HEK293T (cell line): ENCODE results near the gene STT3A.
"Not testable (repeated sequence)": the region's sequence is repeated elsewhere in the genome, so short reads cannot be mapped to it uniquely, and the experiment has no call there.

Experiments used
- CTCF ChIA-PET: fragments of 350-600 bp; formaldehyde crosslinking; extraction: SDS; loops from one replicate; lab custom pipeline; 2021; ENCODE audit warnings: antibody characterized with exemption, inconsistent platforms; lab: Yijun Ruan, JAX
- POLR2A ChIA-PET: fragments of 350-600 bp; formaldehyde crosslinking; extraction: SDS; loops from one replicate; lab custom pipeline; 2020; ENCODE audit warnings: antibody characterized with exemption, inconsistent platforms; lab: Yijun Ruan, JAX
- DNase-seq: peaks from one replicate; pipeline ENCODE4 v3.0.0; 2012; ENCODE audit warnings: mixed read lengths; ENCODE audit errors: extremely low spot score
- ARNT ChIP-seq: fragments of 450-650 bp; IDR thresholded peaks from 2 replicates; pipeline ENCODE4 v1.6.1; 2017; ENCODE audit warnings: mild to moderate bottlenecking
- BHLHE40 ChIP-seq: fragments of 450-650 bp; IDR thresholded peaks from 2 replicates; pipeline ENCODE4 v1.6.1; 2016; ENCODE audit warnings: mild to moderate bottlenecking, moderate library complexity, borderline replicate concordance
- CTBP1 ChIP-seq: fragments of 450-650 bp; IDR thresholded peaks from 2 replicates; pipeline ENCODE4 v1.6.1; 2016; ENCODE audit warnings: borderline replicate concordance
- ELF4 ChIP-seq: fragments of 450-650 bp; IDR thresholded peaks from 2 replicates; pipeline ENCODE4 v1.6.1; 2017; ENCODE audit warnings: antibody characterized with exemption
- FOXA1 ChIP-seq: fragments of 450-650 bp; IDR thresholded peaks from 2 replicates; pipeline ENCODE4 v1.6.1; 2016; ENCODE audit warnings: mild to moderate bottlenecking
- FOXK2 ChIP-seq: fragments of 450-650 bp; IDR thresholded peaks from 2 replicates; pipeline ENCODE4 v1.6.1; 2016; ENCODE audit warnings: mild to moderate bottlenecking
- FOXM1 ChIP-seq: fragments of 450-650 bp; IDR thresholded peaks from 2 replicates; pipeline ENCODE4 v1.6.1; 2017; ENCODE audit warnings: mild to moderate bottlenecking, borderline replicate concordance
- HDGF ChIP-seq: fragments of 450-650 bp; IDR thresholded peaks from 2 replicates; pipeline ENCODE4 v1.6.1; 2017; ENCODE audit warnings: antibody characterized with exemption, borderline replicate concordance
- L3MBTL2 ChIP-seq: fragments of 450-650 bp; conservative IDR thresholded peaks from 2 replicates; pipeline ENCODE4 v1.6.1; 2016; ENCODE audit warnings: mild to moderate bottlenecking
- LEF1 ChIP-seq: fragments of 450-650 bp; IDR thresholded peaks from 2 replicates; pipeline ENCODE4 v1.6.1; 2017; ENCODE audit warnings: mild to moderate bottlenecking, borderline replicate concordance
- NFRKB ChIP-seq: fragments of 450-650 bp; IDR thresholded peaks from 2 replicates; pipeline ENCODE4 v1.6.1; 2016; ENCODE audit warnings: mild to moderate bottlenecking, moderate library complexity
- PKNOX1 ChIP-seq: fragments of 450-650 bp; IDR thresholded peaks from 2 replicates; pipeline ENCODE4 v1.6.1; 2016
- SP1 ChIP-seq: fragments of 450-650 bp; IDR thresholded peaks from 2 replicates; pipeline ENCODE4 v1.6.1; 2017
- SUZ12 ChIP-seq: fragments of 450-650 bp; IDR thresholded peaks from 2 replicates; pipeline ENCODE4 v1.6.1; 2016; ENCODE audit warnings: mild to moderate bottlenecking
- TARDBP ChIP-seq: fragments of 450-650 bp; IDR thresholded peaks from 2 replicates; pipeline ENCODE4 v1.6.1; 2016
- ZNF384 ChIP-seq: fragments of 450-650 bp; IDR thresholded peaks from 2 replicates; pipeline ENCODE4 v1.6.1; 2016

Gene STT3A

GRCh38 chr11:125569915-125570621, 22.6 kb upstream of the STT3A start:
- ChIA-PET POLR2A (interaction anchor here (0.8 to 2.6 kb wide), 9 partner anchors 10 to 405 kb away, joined by 3 to 11 read pairs (median 4); partner anchors contain the start of genes FEZ1, PKNOX2 and STT3A), CTCF (interaction anchor here (0.6 to 0.8 kb wide), 2 partner anchors 56 to 59 kb away, joined by 3 to 4 read pairs; no protein-coding TSS in a partner anchor)
- TF ChIP-seq SUZ12: no peak
- no peak for TF ChIP-seq NFRKB
- TF ChIP-seq L3MBTL2: no peak
- no peak for TF ChIP-seq PKNOX1
- TF ChIP-seq FOXK2: no peak
- TF ChIP-seq ZNF384: no peak
- TF ChIP-seq LEF1: no peak
- TF ChIP-seq CTBP1: no peak
- TF ChIP-seq FOXM1: no peak
- DNase-seq: no peak

GRCh38 chr11:125570952-125571351, 21.7 kb upstream of the STT3A start:
- TF ChIP-seq HDGF (no peak), CTBP1 (no peak), LEF1 (no peak), L3MBTL2 (no peak), ZNF384 (no peak), SUZ12 (no peak), NFRKB (no peak), ARNT (no peak)
- no peak for DNase-seq
- ChIA-PET POLR2A (interaction anchor here (1.5 to 2.6 kb wide), 3 partner anchors 9 to 22 kb away, joined by 4 to 11 read pairs (median 11); partner anchors contain the start of gene STT3A), CTCF (interaction anchor here (0.7 kb wide), 1 partner anchor 132 kb away, joined by 3 read pairs; no protein-coding TSS in a partner anchor)

GRCh38 chr11:125572916-125573315, 19.7 kb upstream of the STT3A start:
- CTCF ChIA-PET: no interaction called here
- no peak for DNase-seq
- POLR2A ChIA-PET: no interaction called here
- TF ChIP-seq BHLHE40 (no peak), FOXA1 (no peak), NFRKB (no peak), SUZ12 (no peak), FOXM1 (no peak), ZNF384 (no peak), PKNOX1 (no peak), L3MBTL2 (no peak), TARDBP (no peak), HDGF (no peak)

GRCh38 chr11:125577181-125577580, 15.5 kb upstream of the STT3A start:
- CTCF ChIA-PET, DNase-seq, POLR2A ChIA-PET: not testable (repeated sequence)

GRCh38 chr11:125578783-125579182, 13.9 kb upstream of the STT3A start:
- ChIA-PET CTCF (no interaction called here), POLR2A (no interaction called here)
- no peak for DNase-seq
- TF ChIP-seq ARNT (no peak), BHLHE40 (no peak), ZNF384 (no peak), FOXA1 (no peak), SP1 (no peak), HDGF (no peak), PKNOX1 (no peak), FOXM1 (no peak), ELF4 (no peak)

- POLR2A ChIA-PET: interaction anchor here (0.8 to 1.2 kb wide), 2 partner anchors 9 to 10 kb away, joined by 3 to 4 read pairs; no protein-coding TSS in a partner anchor
- TF ChIP-seq FOXM1: no peak
- TF ChIP-seq BHLHE40: no peak
- TF ChIP-seq TARDBP: no peak
- CTCF ChIA-PET: interaction anchor here (0.5 kb wide), 1 partner anchor 17 kb away, joined by 4 read pairs; no protein-coding TSS in a partner anchor
- DNase-seq: no peak
These were observed 12.8 kb upstream of the STT3A start for GRCh38 chr11:125579811-125580210.

- ChIA-PET POLR2A (interaction anchor here (1.0 to 3.3 kb wide), 2 partner anchors 9 to 14 kb away, joined by 4 to 11 read pairs; partner anchors contain the start of gene EI24), CTCF (no interaction called here)
- DNase-seq: no peak
- TF ChIP-seq FOXA1 (no peak), NFRKB (no peak), ARNT (no peak), FOXK2 (no peak), L3MBTL2 (no peak), TARDBP (no peak), ZNF384 (no peak), PKNOX1 (no peak)
These were observed 9.2 kb upstream of the STT3A start for GRCh38 chr11:125583496-125583895.
